Endothelial cell of umbilical vein (primary cell): ENCODE data around the gene SV2A. TPM values are rescaled to one million over a fixed set of nuclear protein-coding genes. Genes with fewer than 3 reads are reported as not detected.

ENCODE experiments used
- BruUV-seq: library from RNA; stranded (reverse); fragments of 400-500 nt; replicated peaks from 2 replicates; lab custom pipeline; 2021; lab: Mats Ljungman, UMichigan
- CTCF ChIA-PET: fragments of 300-600, 350-600 bp; sonication (Branson Sonifier 250); formaldehyde crosslinking; loops from one replicate; lab custom pipeline; 2021; ENCODE audit warnings: antibody characterized with exemption, inconsistent platforms; lab: Charles Lee
- POLR2A ChIA-PET: fragments of 300-600, 350-600 bp; sonication (Branson Sonifier 250); formaldehyde crosslinking; loops from one replicate; lab custom pipeline; 2021; ENCODE audit warnings: antibody characterized with exemption, inconsistent platforms; lab: Charles Lee
- DNase-seq: peaks from one replicate; pipeline ENCODE4 v3.0.0-alpha.2; 2011; ENCODE audit warnings: low read depth, low spot score
- FAIRE-seq: peaks from 2 replicates; lab custom pipeline; 2011; peaks lifted over from hg19 to GRCh38; lab: Jason Lieb, UNC
- H2AFZ ChIP-seq: 2 replicates; pipeline ENCODE4 v1.6.0; 2012; ENCODE audit warnings: low read depth, low read length, control low read depth, inconsistent platforms
- H3K27ac ChIP-seq: 2 replicates; pipeline ENCODE4 v1.5.1; 2011; ENCODE audit warnings: low read depth, mild to moderate bottlenecking, control low read depth, low read length, moderate library complexity; ENCODE audit not compliant: insufficient read depth
- H3K27me3 ChIP-seq, 2 experiments: 2 replicates each; pipeline versions ENCODE4 v1.6.0 to v1.6.1; 2011; ENCODE audit warnings: low read length in 2 of 2, mixed read lengths in 1 of 2; ENCODE audit not compliant: control insufficient read depth in 2 of 2, insufficient read depth in 2 of 2
- H3K36me3 ChIP-seq, 2 experiments: 2 replicates in 1 of 2; 3 replicates in 1 of 2; pipeline ENCODE4 v1.5.1; 2011; ENCODE audit warnings: low read length in 2 of 2, mild to moderate bottlenecking in 1 of 2, moderate library complexity in 1 of 2; ENCODE audit not compliant: control insufficient read depth in 2 of 2, insufficient read depth in 2 of 2; ENCODE audit errors: extremely low read depth in 1 of 2
- H3K4me1 ChIP-seq: 3 replicates; pipeline ENCODE4 v1.5.1; 2011; ENCODE audit warnings: mild to moderate bottlenecking, low read length; ENCODE audit not compliant: control insufficient read depth, insufficient read depth; ENCODE audit errors: extremely low read depth
- H3K4me2 ChIP-seq: 2 replicates; pipeline ENCODE4 v1.6.1; 2011; ENCODE audit warnings: low read length, control low read depth, mixed read lengths; ENCODE audit not compliant: insufficient read depth
- H3K4me3 ChIP-seq, 3 experiments: fragments of 200-600 bp in 1 of 3; sonication (generic), shearing (Covaris generic) in 1 of 3; replicated peaks in 1 of 3; 2 replicates each; pipeline ENCODE4 v1.5.1; 2011 to 2016; ENCODE audit warnings: control low read depth in 3 of 3, low read length in 3 of 3, mild to moderate bottlenecking in 2 of 3, inconsistent platforms in 1 of 3, low read depth in 1 of 3, moderate library complexity in 1 of 3; ENCODE audit not compliant: insufficient read depth in 1 of 3
- H3K79me2 ChIP-seq: 2 replicates; pipeline ENCODE4 v1.6.0; 2012; ENCODE audit warnings: low read length, inconsistent platforms; ENCODE audit not compliant: control insufficient read depth, insufficient read depth
- H3K9ac ChIP-seq: replicated peaks from 2 replicates; pipeline ENCODE3; 2011; ENCODE audit warnings: low read length, control low read depth; ENCODE audit not compliant: insufficient read depth; ENCODE audit errors: extremely low read depth
- H3K9me1 ChIP-seq: replicated peaks from 3 replicates; pipeline ENCODE4 v1.6.0; 2011; ENCODE audit warnings: mild to moderate bottlenecking, low read length; ENCODE audit not compliant: control insufficient read depth, insufficient read depth; ENCODE audit errors: extremely low read depth
- H3K9me3 ChIP-seq: replicated peaks from 2 replicates; pipeline ENCODE4 v1.5.1; 2012; ENCODE audit warnings: low read length, inconsistent platforms; ENCODE audit not compliant: control insufficient read depth, insufficient read depth
- H4K20me1 ChIP-seq: replicated peaks from 2 replicates; pipeline ENCODE3; 2011; ENCODE audit warnings: mild to moderate bottlenecking, low read length; ENCODE audit not compliant: control insufficient read depth, insufficient read depth; ENCODE audit errors: extremely low read depth
- EZH2 ChIP-seq: IDR thresholded peaks from 2 replicates; pipeline ENCODE4 v1.6.1; 2012; ENCODE audit warnings: borderline replicate concordance, low read depth, mild to moderate bottlenecking, moderate library complexity, low read length, inconsistent platforms; ENCODE audit not compliant: severe bottlenecking
- FOS ChIP-seq: IDR thresholded peaks from 2 replicates; pipeline ENCODE4 v1.6.1; 2011; ENCODE audit warnings: mild to moderate bottlenecking, low read length, moderate library complexity, borderline replicate concordance; ENCODE audit not compliant: insufficient read depth
- GATA2 ChIP-seq: IDR thresholded peaks from 2 replicates; pipeline ENCODE4 v1.7.0; 2011; ENCODE audit warnings: low read depth, mild to moderate bottlenecking, moderate library complexity, mixed read lengths, low read length; ENCODE audit not compliant: insufficient read length, insufficient read depth
- JUN ChIP-seq: IDR thresholded peaks from 2 replicates; pipeline ENCODE4 v1.6.1; 2011; ENCODE audit warnings: borderline replicate concordance, low read depth; ENCODE audit not compliant: insufficient read length, insufficient read depth
- MAX ChIP-seq: IDR thresholded peaks from 2 replicates; pipeline ENCODE4 v1.6.1; 2011; ENCODE audit not compliant: insufficient read depth, insufficient read length
- MYC ChIP-seq: IDR thresholded peaks from one replicate; pipeline ENCODE4 v1.6.1; 2011; ENCODE audit warnings: mild to moderate bottlenecking, low read depth, low read length
- POLR2A ChIP-seq: IDR thresholded peaks from 2 replicates; pipeline ENCODE4 v1.6.1; 2012; ENCODE audit warnings: low read depth, mild to moderate bottlenecking, control low read depth, low read length
- POLR2AphosphoS5 ChIP-seq: IDR thresholded peaks from 2 replicates; pipeline ENCODE4 v1.6.1; 2012; ENCODE audit warnings: low read depth, mild to moderate bottlenecking, control low read depth, low read length, moderate library complexity; ENCODE audit not compliant: insufficient read depth
- dilution Hi-C: fragments of 300-500 bp; cut with MboI; formaldehyde crosslinking; loops from one replicate; pipeline ENCODE4 v1.15.0; 2019; ENCODE audit warnings: low sequenced_read_pairs; ENCODE audit not compliant: extremely low pct_ligation_motif_present
- intact Hi-C: fragments of 100-400 bp; cut with micrococcal nuclease; formaldehyde crosslinking; loops from one replicate; pipeline ENCODE4 v1.10.0; 2022
- polyA plus RNA-seq, 4 experiments: library from polyadenylated mRNA; depleted of rRNA in 3 of 4; stranded (reverse) in 3 of 4; unstranded in 1 of 4; fragments of >200 nt; gene quantifications; 2 replicates each; pipeline versions ENCODE4 v1.2.1 to v1.2.3, GENCODE V29; 2011 to 2012; ENCODE audit warnings: missing spikeins in 1 of 4
- total RNA-seq: library from RNA; stranded (reverse); gene quantifications from 2 replicates; pipeline ENCODE4 v1.2.3, GENCODE V29; 2021
- TF ChIP-seq, protein P1 (sequence below), 2 donors: IDR thresholded peaks; 1 replicate in 1 of 2; 2 replicates in 1 of 2; pipeline ENCODE4 v1.5.1; 2011; ENCODE audit warnings: low read length in 2 of 2, mild to moderate bottlenecking in 2 of 2, moderate library complexity in 2 of 2, control low read depth in 1 of 2, inconsistent platforms in 1 of 2, low read depth in 1 of 2; ENCODE audit not compliant: insufficient read depth in 1 of 2; ENCODE audit errors: extremely low read depth in 1 of 2

The SV2A gene
- total and polyA plus RNA-seq, 2 donors (not counting 3 experiments of a cell fraction or from before 2014, with no cell fraction given): 2.9 to 5.4 TPM

GRCh38 chr1:149963358-149963757 is 45.7 kb upstream of the SV2A start:
- DNase-seq (no peak), FAIRE-seq (no peak)
- no peak overlapping the region for H3K4me3 ChIP-seq
- H3K27me3 ChIP-seq: no peaks in the 10 kb centered on the region
- H3K36me3 ChIP-seq: peaks cover 7 to 18% of the 10 kb centered on the region in 2 experiments
- intact Hi-C loops (loop anchor here (5.0 kb wide), 1 partner anchor 44 kb away; no protein-coding TSS in a partner anchor), dilution Hi-C loops (no loop called here)
- H2AFZ ChIP-seq: no peak overlapping the region
- no TSS peak for BruUV-seq
- no peaks in the 10 kb centered on the region for H3K4me1 ChIP-seq
- CTCF ChIA-PET: interaction anchor here (1.1 to 3.2 kb wide), 7 partner anchors 17 to 224 kb away, joined by 4 to 77 read pairs (median 10); no protein-coding TSS in a partner anchor
- H3K9ac ChIP-seq: no peak overlapping the region
- no peaks in the 10 kb centered on the region for H3K79me2 ChIP-seq
- TF ChIP-seq POLR2A: no peak
- TF ChIP-seq POLR2AphosphoS5: no peak
- TF ChIP-seq MYC: no peak
- no peak for TF ChIP-seq MAX
- TF ChIP-seq, protein P1, sequence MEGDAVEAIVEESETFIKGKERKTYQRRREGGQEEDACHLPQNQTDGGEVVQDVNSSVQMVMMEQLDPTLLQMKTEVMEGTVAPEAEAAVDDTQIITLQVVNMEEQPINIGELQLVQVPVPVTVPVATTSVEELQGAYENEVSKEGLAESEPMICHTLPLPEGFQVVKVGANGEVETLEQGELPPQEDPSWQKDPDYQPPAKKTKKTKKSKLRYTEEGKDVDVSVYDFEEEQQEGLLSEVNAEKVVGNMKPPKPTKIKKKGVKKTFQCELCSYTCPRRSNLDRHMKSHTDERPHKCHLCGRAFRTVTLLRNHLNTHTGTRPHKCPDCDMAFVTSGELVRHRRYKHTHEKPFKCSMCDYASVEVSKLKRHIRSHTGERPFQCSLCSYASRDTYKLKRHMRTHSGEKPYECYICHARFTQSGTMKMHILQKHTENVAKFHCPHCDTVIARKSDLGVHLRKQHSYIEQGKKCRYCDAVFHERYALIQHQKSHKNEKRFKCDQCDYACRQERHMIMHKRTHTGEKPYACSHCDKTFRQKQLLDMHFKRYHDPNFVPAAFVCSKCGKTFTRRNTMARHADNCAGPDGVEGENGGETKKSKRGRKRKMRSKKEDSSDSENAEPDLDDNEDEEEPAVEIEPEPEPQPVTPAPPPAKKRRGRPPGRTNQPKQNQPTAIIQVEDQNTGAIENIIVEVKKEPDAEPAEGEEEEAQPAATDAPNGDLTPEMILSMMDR (IDR thresholded peaks at IDR 0.05; ENCODE audit: extremely low read depth in 1 of 2, insufficient read depth in 1 of 2, low read depth in 1 of 2, low read length in 2 of 2): no peak
- no peak for TF ChIP-seq EZH2
- TF ChIP-seq FOS: no peak
- no peak for TF ChIP-seq JUN
- no peak for TF ChIP-seq GATA2
- H3K9me1 ChIP-seq: no peaks in the 10 kb centered on the region
- no peak overlapping the region for H3K27ac ChIP-seq
- H4K20me1 ChIP-seq: no peaks in the 10 kb centered on the region
- H3K9me3 ChIP-seq: no peaks in the 10 kb centered on the region
- H3K4me2 ChIP-seq: no peak overlapping the region
- POLR2A ChIA-PET: no interaction called here
